ENCODE measurements around the gene UBN2. TPM values are rescaled to one million over a fixed set of nuclear protein-coding genes. Genes with fewer than 3 reads are reported as not detected.

UBN2 gene
- total RNA-seq, 4 donors from 2014 or later = 5.3 to 12.8 (median 9.0) TPM

GRCh38 chr7:139249179-139249810 is 18.3 kb downstream of the UBN2 start:
- 90 to 96% methylated on average over 4 of the region's 4 CpGs for WGBS, 2 donors
- no peak for DNase-seq
- Histone ChIP-seq H3K9me3 (no peaks in the 10 kb centered on the region), H3K36me3 (peaks cover 0 to 95% (median 0%) of the 10 kb centered on the region in 3 donors), H3K4me3 (no peak overlapping the region), H3K4me1 (no peaks in the 10 kb centered on the region), H3K27me3 (no peaks in the 10 kb centered on the region), H3K27ac (no peak overlapping the region)
- TF ChIP-seq CTCF (IDR thresholded peaks at IDR 0.05) = no peak
- no peak for TF ChIP-seq POLR2A (IDR thresholded peaks at IDR 0.05)
- intact Hi-C loops (cut with DNase I) = no loop called here

GRCh38 chr7:139252451-139252850 is 21.4 kb downstream of the UBN2 start:
- Histone ChIP-seq H3K9me3 (no peaks in the 10 kb centered on the region), H3K27me3 (no peaks in the 10 kb centered on the region), H3K4me1 (no peaks in the 10 kb centered on the region), H3K4me3 (no peak overlapping the region), H3K27ac (no peak overlapping the region), H3K36me3 (peaks cover 0 to 90% (median 0%) of the 10 kb centered on the region in 3 donors)
- TF ChIP-seq CTCF (IDR thresholded peaks at IDR 0.05) (no peak), POLR2A (IDR thresholded peaks at IDR 0.05) (no peak)
- DNase-seq = no peak
- 83 to 85% methylated on average over 3 of the region's 3 CpGs for WGBS, 2 donors
- intact Hi-C loops (cut with DNase I) = no loop called here

GRCh38 chr7:139254281-139254680 is 23.2 kb downstream of the UBN2 start:
- TF ChIP-seq CTCF (IDR thresholded peaks at IDR 0.05) (no peak), POLR2A (IDR thresholded peaks at IDR 0.05) (no peak)
- intact Hi-C loops (cut with DNase I) = no loop called here

GRCh38 chr7:139254728-139255127 is 23.7 kb downstream of the UBN2 start:
- Histone ChIP-seq H3K4me1 (no peaks in the 10 kb centered on the region), H3K9me3 (no peaks in the 10 kb centered on the region), H3K27ac (no peak overlapping the region), H3K36me3 (peaks cover 0 to 93% (median under 1%) of the 10 kb centered on the region in 3 donors), H3K27me3 (no peaks in the 10 kb centered on the region), H3K4me3 (no peak overlapping the region)
- 92 to 95% methylated on average over 4 of the region's 4 CpGs for WGBS, 2 donors
- DNase-seq = no peak
- TF ChIP-seq CTCF (IDR thresholded peaks at IDR 0.05) = no peak
- TF ChIP-seq POLR2A (IDR thresholded peaks at IDR 0.05) = no peak
- intact Hi-C loops (cut with DNase I) = no loop called here

More at GRCh38 chr7:139254281-139254680, 23.2 kb downstream of the UBN2 start:
- H3K36me3 ChIP-seq = peaks cover 0 to 93% (median 0%) of the 10 kb centered on the region in 3 donors
- H3K27ac ChIP-seq = no peak overlapping the region
- H3K27me3 ChIP-seq = no peaks in the 10 kb centered on the region
- no peaks in the 10 kb centered on the region for H3K9me3 ChIP-seq
- no peak for DNase-seq
- 92 to 95% methylated on average over 6 of the region's 6 CpGs for WGBS, 2 donors
- H3K4me3 ChIP-seq = no peak overlapping the region
- H3K4me1 ChIP-seq = no peaks in the 10 kb centered on the region

- 82 to 87% methylated on average over 4 of the region's 4 CpGs for WGBS, 2 donors
- Histone ChIP-seq H3K27me3 (no peaks in the 10 kb centered on the region), H3K4me3 (no peak overlapping the region), H3K9me3 (no peaks in the 10 kb centered on the region), H3K4me1 (no peaks in the 10 kb centered on the region), H3K27ac (no peak overlapping the region), H3K36me3 (peaks cover 0 to 93% (median 4%) of the 10 kb centered on the region in 3 donors)
- TF ChIP-seq POLR2A (IDR thresholded peaks at IDR 0.05) (no peak), CTCF (IDR thresholded peaks at IDR 0.05) (no peak)
- intact Hi-C loops (cut with DNase I) = no loop called here
- DNase-seq = no peak
Observed at GRCh38 chr7:139255290-139255689, 24.3 kb downstream of the UBN2 start.

Data from esophagus squamous epithelium (tissue), 5 donors.